GM06990 (cell line): ENCODE results near the gene PBX1.

Source experiments
- DNase-seq: peaks from one replicate; pipeline ENCODE4 v3.0.0-alpha.2; 2011; ENCODE audit not compliant: insufficient read length; ENCODE audit errors: extremely low read depth
- H3K27me3 ChIP-seq: replicated peaks from 2 replicates; pipeline ENCODE4 v1.6.0; 2011; ENCODE audit warnings: low read length; ENCODE audit not compliant: control insufficient read depth, insufficient read depth
- H3K36me3 ChIP-seq: 2 replicates; pipeline ENCODE4 v1.5.1; 2011; ENCODE audit warnings: low read length; ENCODE audit not compliant: control insufficient read depth, insufficient read depth
- H3K4me3 ChIP-seq: replicated peaks from 2 replicates; pipeline ENCODE4 v1.5.1; 2011; ENCODE audit warnings: low read depth, mild to moderate bottlenecking, control low read depth, low read length
- CTCF ChIP-seq: IDR thresholded peaks from 2 replicates; pipeline ENCODE4 v1.5.1; 2011; ENCODE audit warnings: low read length, control low read depth, mild to moderate bottlenecking, inconsistent platforms; ENCODE audit not compliant: insufficient read depth, poor library complexity, severe bottlenecking

The PBX1 gene

GRCh38 chr1:164699815-164700491 lies 141.0 kb downstream of the PBX1 start:
- no peak for DNase-seq
- H3K36me3 ChIP-seq, result no peaks in the 10 kb centered on the region

GRCh38 chr1:164700683-164701082 lies 141.7 kb downstream of the PBX1 start:
- DNase-seq, result no peak
- Histone ChIP-seq H3K4me3 (no peak overlapping the region), H3K27me3 (no peaks in the 10 kb centered on the region), H3K36me3 (no peaks in the 10 kb centered on the region)
- TF ChIP-seq CTCF, result no peak

More at GRCh38 chr1:164699815-164700491, 141.0 kb downstream of the PBX1 start:
- Histone ChIP-seq H3K27me3 (no peaks in the 10 kb centered on the region), H3K4me3 (no peak overlapping the region)
- TF ChIP-seq CTCF, result no peak

- H3K27me3 ChIP-seq, result no peaks in the 10 kb centered on the region
- no peak for TF ChIP-seq CTCF
- no peak overlapping the region for H3K4me3 ChIP-seq
- no peak for DNase-seq
- no peaks in the 10 kb centered on the region for H3K36me3 ChIP-seq
Measured at GRCh38 chr1:164701189-164701761, 142.3 kb downstream of the PBX1 start.

GRCh38 chr1:164702216-164702615 lies 143.2 kb downstream of the PBX1 start:
- Histone ChIP-seq H3K4me3 (no peak overlapping the region), H3K27me3 (no peaks in the 10 kb centered on the region), H3K36me3 (no peaks in the 10 kb centered on the region)
- DNase-seq, result no peak
- TF ChIP-seq CTCF, result no peak

GRCh38 chr1:164702664-164703063 lies 143.7 kb downstream of the PBX1 start:
- Histone ChIP-seq H3K4me3 (no peak overlapping the region), H3K27me3 (no peaks in the 10 kb centered on the region), H3K36me3 (no peaks in the 10 kb centered on the region)
- TF ChIP-seq CTCF, result no peak
- no peak for DNase-seq
